Measurements from ENCODE around the gene SLC6A6. TPM values are rescaled to one million over a fixed set of nuclear protein-coding genes. Genes with fewer than 3 reads are reported as not detected.
A peak's percentile ranks its signal among the peaks of the same experiment; 100 is the strongest.

Gene SLC6A6
- total and polyA plus RNA-seq, 8 donors = 14.0 to 134 (median 20.8) TPM

DNA sequence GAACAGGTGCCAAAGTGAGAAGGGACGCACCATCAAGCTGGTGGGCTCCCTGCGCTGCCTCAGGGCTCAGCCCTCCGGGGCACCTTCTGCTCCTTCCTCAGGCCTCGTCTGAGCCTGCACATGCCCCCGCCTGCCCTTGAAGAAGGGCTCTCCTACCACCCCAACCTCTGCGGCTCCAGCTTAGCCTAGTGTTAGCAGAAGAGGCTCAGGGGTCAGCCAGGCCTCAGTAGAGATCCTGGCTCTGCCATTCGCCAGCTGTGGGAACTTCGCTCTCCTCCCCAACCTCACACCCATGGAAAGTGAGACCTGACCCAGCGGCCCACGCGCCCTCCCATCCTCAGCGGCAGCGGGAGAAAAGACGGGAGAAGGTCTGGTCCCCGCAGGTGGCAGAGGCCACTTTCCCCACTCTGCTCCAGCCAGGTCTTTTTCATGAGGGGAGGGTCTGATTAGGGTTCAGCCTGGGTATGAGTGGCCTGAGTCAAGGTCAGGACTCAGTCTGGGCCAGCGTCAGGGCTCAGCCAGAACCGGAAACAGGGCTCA is 129.5 kb downstream of the SLC6A6 start:
- ATAC-seq = no peak
- peak in 1 of 4 donors; percentile 63 for DNase-seq
- Histone ChIP-seq H3K27ac (no peak overlapping the region), H3K4me3 (no peak overlapping the region), H3K36me3 (no peaks in the 10 kb centered on the region), H3K27me3 (peaks cover 0 to 28% of the 10 kb centered on the region in 2 donors), H3K9me3 (no peaks in the 10 kb centered on the region), H3K4me1 (no peaks in the 10 kb centered on the region)
- intact Hi-C loops (cut with DNase I) = no loop called here
- TF ChIP-seq, protein P1, sequence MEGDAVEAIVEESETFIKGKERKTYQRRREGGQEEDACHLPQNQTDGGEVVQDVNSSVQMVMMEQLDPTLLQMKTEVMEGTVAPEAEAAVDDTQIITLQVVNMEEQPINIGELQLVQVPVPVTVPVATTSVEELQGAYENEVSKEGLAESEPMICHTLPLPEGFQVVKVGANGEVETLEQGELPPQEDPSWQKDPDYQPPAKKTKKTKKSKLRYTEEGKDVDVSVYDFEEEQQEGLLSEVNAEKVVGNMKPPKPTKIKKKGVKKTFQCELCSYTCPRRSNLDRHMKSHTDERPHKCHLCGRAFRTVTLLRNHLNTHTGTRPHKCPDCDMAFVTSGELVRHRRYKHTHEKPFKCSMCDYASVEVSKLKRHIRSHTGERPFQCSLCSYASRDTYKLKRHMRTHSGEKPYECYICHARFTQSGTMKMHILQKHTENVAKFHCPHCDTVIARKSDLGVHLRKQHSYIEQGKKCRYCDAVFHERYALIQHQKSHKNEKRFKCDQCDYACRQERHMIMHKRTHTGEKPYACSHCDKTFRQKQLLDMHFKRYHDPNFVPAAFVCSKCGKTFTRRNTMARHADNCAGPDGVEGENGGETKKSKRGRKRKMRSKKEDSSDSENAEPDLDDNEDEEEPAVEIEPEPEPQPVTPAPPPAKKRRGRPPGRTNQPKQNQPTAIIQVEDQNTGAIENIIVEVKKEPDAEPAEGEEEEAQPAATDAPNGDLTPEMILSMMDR (IDR thresholded peaks at IDR 0.05) = no peak

DNA sequence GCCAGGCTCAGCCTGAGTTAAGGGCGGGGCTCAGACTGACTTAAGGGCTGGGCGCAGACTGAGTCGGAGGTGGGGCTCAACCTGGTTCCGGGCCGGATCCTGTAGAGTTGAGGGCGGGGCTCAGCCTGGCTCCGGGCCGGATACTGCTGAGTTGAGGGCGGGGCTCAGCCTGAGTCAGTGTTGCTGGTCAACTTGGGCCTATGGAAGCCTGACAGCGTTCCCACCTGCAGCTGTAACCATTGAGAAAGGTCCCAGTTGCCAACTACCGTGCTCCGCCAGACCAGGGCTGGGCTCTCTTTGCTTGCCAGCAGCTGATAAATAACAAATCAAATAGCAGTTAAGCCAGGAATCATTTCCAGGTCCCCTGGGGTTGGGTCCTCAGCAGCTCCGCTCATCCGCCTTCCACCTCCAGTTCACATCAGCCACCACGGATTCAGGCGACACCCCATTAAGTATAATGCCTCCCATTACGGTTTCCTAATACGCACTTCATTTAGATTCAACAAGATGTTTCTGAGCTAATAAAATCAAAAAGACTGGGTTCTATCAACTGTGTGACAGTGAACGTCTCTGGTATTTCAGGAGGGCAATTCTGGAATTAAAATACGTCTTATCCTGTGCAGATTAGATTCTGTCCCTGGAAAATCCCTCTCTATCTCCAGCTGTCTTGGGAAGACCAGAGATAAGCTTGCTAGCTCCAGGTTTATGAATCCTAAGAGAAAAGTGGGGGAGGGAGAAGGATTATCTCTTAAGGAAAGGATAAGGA is 130.5 kb downstream of the SLC6A6 start:
- TF ChIP-seq, protein P1 (IDR thresholded peaks at IDR 0.05) = no peak
- no peaks in the 10 kb centered on the region for H3K4me1 ChIP-seq
- intact Hi-C loops (cut with DNase I) = no loop called here
- no peaks in the 10 kb centered on the region for H3K36me3 ChIP-seq
- no peak overlapping the region for H3K4me3 ChIP-seq
- ATAC-seq (peak; percentile 90), DNase-seq (peak in 1 of 4 donors; percentile 79)
- no peak overlapping the region for H3K27ac ChIP-seq
- H3K9me3 ChIP-seq = no peaks in the 10 kb centered on the region
- H3K27me3 ChIP-seq = peaks cover 0 to 28% of the 10 kb centered on the region in 2 donors

DNA sequence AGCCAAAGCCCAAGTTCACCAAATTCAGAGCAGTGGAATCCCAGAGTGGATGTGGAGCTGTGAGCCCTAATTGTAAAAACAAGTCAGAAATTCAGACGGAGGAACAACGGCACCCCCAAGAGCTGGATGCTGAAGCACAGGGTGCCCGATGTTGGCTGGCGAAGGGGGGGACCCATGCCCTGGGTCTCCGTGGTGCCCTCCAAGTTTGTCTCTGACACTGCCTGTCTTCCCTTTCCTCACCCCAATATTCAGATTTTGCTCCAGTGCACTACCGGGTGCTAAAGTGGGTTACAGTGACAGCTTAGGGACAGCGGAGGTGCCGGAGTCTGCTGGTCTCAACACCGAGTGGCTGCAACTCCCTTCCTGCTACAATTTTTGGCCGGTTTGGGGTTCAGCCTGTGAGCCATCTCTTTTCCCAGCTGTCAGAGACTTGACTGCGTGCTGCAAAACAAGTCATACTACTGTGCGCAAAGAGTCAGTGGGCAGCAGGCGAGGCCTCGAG is 131.1 kb downstream of the SLC6A6 start:
- TF ChIP-seq, protein P1 (IDR thresholded peaks at IDR 0.05) = no peak
- Histone ChIP-seq H3K4me1 (no peaks in the 10 kb centered on the region), H3K4me3 (no peak overlapping the region), H3K27me3 (peaks cover 0 to 28% of the 10 kb centered on the region in 2 donors), H3K36me3 (no peaks in the 10 kb centered on the region), H3K9me3 (no peaks in the 10 kb centered on the region), H3K27ac (no peak overlapping the region)
- no peak for ATAC-seq
- DNase-seq = peak in 1 of 4 donors; percentile 33
- intact Hi-C loops (cut with DNase I) = no loop called here

DNA sequence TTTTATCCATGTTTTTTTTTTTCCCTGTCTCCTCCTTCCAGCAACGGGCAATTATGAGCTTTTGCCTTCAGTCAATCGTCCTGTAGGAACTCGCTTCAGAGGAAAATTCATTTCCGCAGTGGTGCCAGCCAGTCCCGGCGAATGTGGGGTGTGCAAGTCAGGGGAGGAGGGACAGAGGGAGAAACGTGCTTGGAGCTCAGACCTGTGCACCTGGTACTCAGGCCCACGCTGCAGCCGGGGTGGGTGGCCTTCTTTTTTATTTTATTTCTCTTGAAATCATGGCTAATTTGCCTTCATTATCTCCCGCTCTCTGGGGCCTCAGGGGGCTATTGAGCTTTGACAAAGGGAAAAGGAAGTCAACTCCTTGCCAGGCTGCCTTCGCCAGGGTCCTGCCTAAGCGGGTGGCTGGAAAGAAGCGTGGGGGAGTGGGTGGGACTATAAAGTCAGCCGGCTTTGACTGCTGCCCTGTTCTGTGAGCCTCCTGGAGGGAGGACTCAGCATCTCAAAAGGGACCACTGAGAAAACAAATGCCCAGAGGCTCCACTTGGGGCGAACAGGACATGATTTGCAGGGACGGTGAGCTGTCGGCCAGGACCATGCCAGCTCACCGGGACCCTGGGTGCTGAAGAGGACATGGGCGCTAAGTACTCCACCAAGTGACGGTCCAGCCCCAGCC is 132.2 kb downstream of the SLC6A6 start:
- H3K4me1 ChIP-seq = no peaks in the 10 kb centered on the region
- intact Hi-C loops (cut with DNase I) = no loop called here
- TF ChIP-seq, protein P1 (IDR thresholded peaks at IDR 0.05) = no peak

DNA sequence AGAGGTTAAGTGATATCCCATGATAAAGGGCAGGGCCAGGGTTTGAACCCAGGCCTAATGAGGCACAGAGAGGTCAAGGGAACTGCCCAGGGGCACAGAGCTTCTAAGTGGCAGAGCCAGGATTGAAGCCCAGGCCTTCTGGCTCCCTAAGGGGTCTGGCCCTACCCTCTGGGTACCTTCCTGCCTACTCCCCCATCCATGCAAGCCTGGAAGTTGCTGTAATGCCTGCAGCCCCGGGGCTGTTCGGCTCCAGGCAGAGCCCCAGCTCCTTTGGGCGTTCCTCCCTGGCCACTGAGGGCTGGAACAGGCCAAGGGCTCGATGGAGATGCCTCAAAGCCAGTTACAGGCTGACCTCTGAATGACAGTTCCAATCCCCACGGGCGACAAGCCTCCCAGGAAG is 133.2 kb downstream of the SLC6A6 start:
- DNase-seq (peak in 1 of 4 donors; percentile 41), ATAC-seq (no peak)
- H3K27me3 ChIP-seq = peaks cover 0 to 33% of the 10 kb centered on the region in 2 donors
- H3K36me3 ChIP-seq = no peaks in the 10 kb centered on the region
- intact Hi-C loops (cut with DNase I) = no loop called here
- H3K27ac ChIP-seq = no peak overlapping the region
- H3K9me3 ChIP-seq = no peaks in the 10 kb centered on the region
- H3K4me1 ChIP-seq = no peaks in the 10 kb centered on the region
- no peak overlapping the region for H3K4me3 ChIP-seq
- TF ChIP-seq, protein P1 (IDR thresholded peaks at IDR 0.05) = no peak

More for the DNA sequence above, 132.2 kb downstream of the SLC6A6 start:
- Histone ChIP-seq H3K27ac (no peak overlapping the region), H3K4me3 (no peak overlapping the region), H3K36me3 (no peaks in the 10 kb centered on the region), H3K27me3 (peaks cover 0 to 28% of the 10 kb centered on the region in 2 donors), H3K9me3 (no peaks in the 10 kb centered on the region)
- DNase-seq = peak in 1 of 4 donors; percentile 41
- ATAC-seq = no peak
